ENCODE measurements around the gene HAO1.

GRCh38 chr20:7937328-7937727 is 2.9 kb downstream of the HAO1 start:
- no peak for TF ChIP-seq EZH2phosphoT487 (IDR thresholded peaks at IDR 0.05; ENCODE audit: insufficient read depth, low read depth)
- no peak for TF ChIP-seq EZH2 (IDR thresholded peaks at IDR 0.05; ENCODE audit: insufficient read depth, poor library complexity, severe bottlenecking)
